Bronchial epithelial cell (primary cell): ENCODE results near the gene COX6A1. TPM values are rescaled to one million over a fixed set of nuclear protein-coding genes. Genes with fewer than 3 reads are reported as not detected.
"Not testable (repeated sequence)": the region's sequence is repeated elsewhere in the genome, so short reads cannot be mapped to it uniquely, and the experiment has no call there.

ENCODE experiments used
- DNase-seq: peaks from one replicate; pipeline ENCODE4 v3.0.0-alpha.2; 2010; ENCODE audit warnings: low read depth
- FAIRE-seq: peaks from 2 replicates; lab custom pipeline; 2011; peaks lifted over from hg19 to GRCh38; lab: Jason Lieb, UNC
- H3K27me3 ChIP-seq: 2 replicates; pipeline ENCODE4 v1.5.1; 2011; ENCODE audit warnings: low read length; ENCODE audit not compliant: control insufficient read depth, insufficient read depth
- H3K36me3 ChIP-seq: 2 replicates; pipeline ENCODE4 v1.5.1; 2011; ENCODE audit warnings: low read length; ENCODE audit not compliant: control insufficient read depth, insufficient read depth
- H3K4me3 ChIP-seq: 2 replicates; pipeline ENCODE4 v1.5.1; 2011; ENCODE audit warnings: mild to moderate bottlenecking, low read depth, low read length, control low read depth
- CTCF ChIP-seq: IDR thresholded peaks from 2 replicates; pipeline ENCODE4 v1.5.1; 2011; ENCODE audit warnings: mild to moderate bottlenecking, moderate library complexity, low read length, control low read depth, inconsistent platforms; ENCODE audit not compliant: insufficient read depth, severe bottlenecking
- total RNA-seq: library from RNA; depleted of rRNA; stranded (reverse); fragments of >200 nt; gene quantifications from 2 replicates; pipeline ENCODE4 v1.2.1, GENCODE V29; 2014

Gene COX6A1
- total RNA-seq, 1 donor from 2014 or later, result 659 TPM

- Histone ChIP-seq H3K4me3 (no peak overlapping the region), H3K36me3 (peaks cover 9% of the 10 kb centered on the region), H3K27me3 (no peaks in the 10 kb centered on the region)
- no peak for TF ChIP-seq CTCF
- DNase-seq, result no peak
- FAIRE-seq, result no peak
Measured at GRCh38 chr12:120447992-120448391, 10.1 kb downstream of the COX6A1 start.

GRCh38 chr12:120452524-120452923 lies 14.6 kb downstream of the COX6A1 start:
- not testable (repeated sequence) for H3K4me3 ChIP-seq, FAIRE-seq, H3K27me3 ChIP-seq, DNase-seq, H3K36me3 ChIP-seq

GRCh38 chr12:120453060-120453750 lies 15.3 kb downstream of the COX6A1 start:
- no peaks in the 10 kb centered on the region for H3K27me3 ChIP-seq
- no peak for DNase-seq
- peaks cover 8% of the 10 kb centered on the region for H3K36me3 ChIP-seq
- no peak for FAIRE-seq
- H3K4me3 ChIP-seq, result no peak overlapping the region
- TF ChIP-seq CTCF, result no peak

GRCh38 chr12:120453977-120454376 lies 16.1 kb downstream of the COX6A1 start:
- peak; percentile 51 for DNase-seq
- peaks cover 13% of the 10 kb centered on the region for H3K36me3 ChIP-seq
- no peaks in the 10 kb centered on the region for H3K27me3 ChIP-seq
- no peak overlapping the region for H3K4me3 ChIP-seq
- TF ChIP-seq CTCF, result peak; percentile 54
- FAIRE-seq, result no peak

GRCh38 chr12:120455302-120455701 lies 17.4 kb downstream of the COX6A1 start:
- TF ChIP-seq CTCF, result no peak
- peaks cover 18% of the 10 kb centered on the region for H3K36me3 ChIP-seq
- no peak overlapping the region for H3K4me3 ChIP-seq
- no peak for FAIRE-seq
- H3K27me3 ChIP-seq, result no peaks in the 10 kb centered on the region
- no peak for DNase-seq

GRCh38 chr12:120457133-120457532 lies 19.2 kb downstream of the COX6A1 start:
- DNase-seq (no peak), FAIRE-seq (no peak)
- TF ChIP-seq CTCF, result peak; percentile 38
- H3K27me3 ChIP-seq, result no peaks in the 10 kb centered on the region
- H3K4me3 ChIP-seq, result no peak overlapping the region
- peaks cover 20% of the 10 kb centered on the region for H3K36me3 ChIP-seq
